AG04449 (cell line): ENCODE data around the gene KATNA1.
"Not testable (repeated sequence)": the region's sequence is repeated elsewhere in the genome, so short reads cannot be mapped to it uniquely, and the experiment has no call there.

Experiments used
- CTCF ChIA-PET: fragments of 350-600 bp; formaldehyde crosslinking; extraction: SDS; loops from one replicate; lab custom pipeline; 2021; ENCODE audit warnings: antibody characterized with exemption; lab: Yijun Ruan, JAX
- POLR2A ChIA-PET: fragments of 400-600, 350-600 bp; formaldehyde crosslinking; extraction: SDS; loops from one replicate; lab custom pipeline; 2020; ENCODE audit warnings: antibody characterized with exemption, inconsistent platforms; lab: Yijun Ruan, JAX
- DNase-seq: peaks from one replicate; pipeline ENCODE4 v3.0.0-alpha.2; 2010; ENCODE audit warnings: low read depth, low spot score
- H3K4me3 ChIP-seq: 2 replicates; pipeline ENCODE4 v1.5.1; 2011; ENCODE audit warnings: low read depth, mild to moderate bottlenecking, control low read depth, low read length
- TF ChIP-seq, protein P1 (sequence below): IDR thresholded peaks from one replicate; pipeline ENCODE4 v1.5.1; 2011; ENCODE audit warnings: mild to moderate bottlenecking, moderate library complexity, low read length, control low read depth, inconsistent platforms; ENCODE audit not compliant: insufficient read depth; ENCODE audit errors: missing control alignments

The KATNA1 gene

GRCh38 chr6:149683256-149683859 lies 34.8 kb upstream of the KATNA1 start:
- ChIA-PET CTCF (no interaction called here), POLR2A (no interaction called here)
- DNase-seq, result no peak
- no peak overlapping the region for H3K4me3 ChIP-seq
- TF ChIP-seq, protein P1, sequence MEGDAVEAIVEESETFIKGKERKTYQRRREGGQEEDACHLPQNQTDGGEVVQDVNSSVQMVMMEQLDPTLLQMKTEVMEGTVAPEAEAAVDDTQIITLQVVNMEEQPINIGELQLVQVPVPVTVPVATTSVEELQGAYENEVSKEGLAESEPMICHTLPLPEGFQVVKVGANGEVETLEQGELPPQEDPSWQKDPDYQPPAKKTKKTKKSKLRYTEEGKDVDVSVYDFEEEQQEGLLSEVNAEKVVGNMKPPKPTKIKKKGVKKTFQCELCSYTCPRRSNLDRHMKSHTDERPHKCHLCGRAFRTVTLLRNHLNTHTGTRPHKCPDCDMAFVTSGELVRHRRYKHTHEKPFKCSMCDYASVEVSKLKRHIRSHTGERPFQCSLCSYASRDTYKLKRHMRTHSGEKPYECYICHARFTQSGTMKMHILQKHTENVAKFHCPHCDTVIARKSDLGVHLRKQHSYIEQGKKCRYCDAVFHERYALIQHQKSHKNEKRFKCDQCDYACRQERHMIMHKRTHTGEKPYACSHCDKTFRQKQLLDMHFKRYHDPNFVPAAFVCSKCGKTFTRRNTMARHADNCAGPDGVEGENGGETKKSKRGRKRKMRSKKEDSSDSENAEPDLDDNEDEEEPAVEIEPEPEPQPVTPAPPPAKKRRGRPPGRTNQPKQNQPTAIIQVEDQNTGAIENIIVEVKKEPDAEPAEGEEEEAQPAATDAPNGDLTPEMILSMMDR, result no peak

GRCh38 chr6:149681845-149682244 lies 33.3 kb upstream of the KATNA1 start:
- POLR2A ChIA-PET, H3K4me3 ChIP-seq, CTCF ChIA-PET, DNase-seq: not testable (repeated sequence)

DNA sequence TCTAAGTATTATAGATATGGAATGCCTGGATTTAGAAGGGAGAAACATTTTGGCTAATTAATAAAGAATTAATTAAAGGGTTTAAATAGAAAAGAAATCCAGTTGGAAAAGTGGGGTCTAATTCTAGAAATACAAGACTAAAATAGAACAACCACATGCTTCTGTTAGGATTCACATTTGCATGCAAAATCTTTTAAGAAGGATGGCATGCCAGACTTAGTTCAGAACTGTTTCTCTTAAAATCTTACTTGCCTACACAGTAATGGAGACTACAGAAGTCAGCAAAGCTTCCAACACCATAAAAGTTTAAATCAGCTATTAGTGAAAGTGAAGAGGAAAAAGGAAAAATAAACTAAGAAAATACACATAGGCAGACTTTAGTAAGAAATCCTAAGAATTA lies 32.7 kb upstream of the KATNA1 start:
- TF ChIP-seq, protein P1, result no peak
- no peak for DNase-seq
- H3K4me3 ChIP-seq, result no peak overlapping the region
- CTCF ChIA-PET, result no interaction called here
- POLR2A ChIA-PET, result no interaction called here

- POLR2A ChIA-PET, result no interaction called here
- TF ChIP-seq, protein P1, result no peak
- DNase-seq, result no peak
- CTCF ChIA-PET, result no interaction called here
- no peak overlapping the region for H3K4me3 ChIP-seq
Observed at GRCh38 chr6:149680503-149680902, 32.0 kb upstream of the KATNA1 start.

GRCh38 chr6:149672265-149672664 lies 23.8 kb upstream of the KATNA1 start:
- DNase-seq, POLR2A ChIA-PET, H3K4me3 ChIP-seq: not testable (repeated sequence)
- CTCF ChIA-PET, result interaction anchor here (0.9 kb wide), 1 partner anchor 21 kb away, joined by 3 read pairs; no protein-coding TSS in a partner anchor

DNA sequence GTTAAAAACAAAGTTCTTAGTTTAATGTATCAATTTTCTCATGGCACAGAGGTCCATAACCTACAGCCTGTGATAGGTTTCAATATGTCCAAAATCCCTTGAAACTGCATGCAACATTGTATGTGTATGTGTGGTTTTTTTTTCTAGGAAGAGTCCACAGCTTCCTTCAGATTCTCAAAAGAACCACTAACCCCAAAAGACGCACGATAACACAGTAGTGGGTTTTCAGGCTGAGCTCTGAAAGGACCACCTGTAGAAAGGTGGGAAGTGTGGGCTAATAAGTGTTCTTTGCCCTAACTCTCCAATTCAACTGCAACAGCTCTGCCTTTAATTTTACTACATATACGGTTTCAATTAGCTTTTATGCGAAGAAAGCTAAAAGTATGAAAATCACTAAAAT lies 11.5 kb upstream of the KATNA1 start:
- ChIA-PET CTCF (interaction anchor here (0.5 to 1.4 kb wide), 3 partner anchors 9 to 1157 kb away, joined by 3 to 4 read pairs (median 3); no protein-coding TSS in a partner anchor), POLR2A (interaction anchor here (0.6 kb wide), 2 partner anchors 15 to 30 kb away, joined by 3 to 6 read pairs; no protein-coding TSS in a partner anchor)
- TF ChIP-seq, protein P1, result no peak

GRCh38 chr6:149657441-149657840 lies 8.9 kb upstream of the KATNA1 start:
- TF ChIP-seq, protein P1, result no peak
- ChIA-PET POLR2A (no interaction called here), CTCF (no interaction called here)
- H3K4me3 ChIP-seq, result no peak overlapping the region
- no peak for DNase-seq

More for the DNA sequence above, 11.5 kb upstream of the KATNA1 start:
- no peak for DNase-seq
- no peak overlapping the region for H3K4me3 ChIP-seq
